Measurements from ENCODE around the gene TMPRSS7. TPM values are rescaled to one million over a fixed set of nuclear protein-coding genes. Genes with fewer than 3 reads are reported as not detected.

Gene TMPRSS7
- total and polyA plus RNA-seq, 7 donors, result under 0.01 TPM; not detected in 6

DNA sequence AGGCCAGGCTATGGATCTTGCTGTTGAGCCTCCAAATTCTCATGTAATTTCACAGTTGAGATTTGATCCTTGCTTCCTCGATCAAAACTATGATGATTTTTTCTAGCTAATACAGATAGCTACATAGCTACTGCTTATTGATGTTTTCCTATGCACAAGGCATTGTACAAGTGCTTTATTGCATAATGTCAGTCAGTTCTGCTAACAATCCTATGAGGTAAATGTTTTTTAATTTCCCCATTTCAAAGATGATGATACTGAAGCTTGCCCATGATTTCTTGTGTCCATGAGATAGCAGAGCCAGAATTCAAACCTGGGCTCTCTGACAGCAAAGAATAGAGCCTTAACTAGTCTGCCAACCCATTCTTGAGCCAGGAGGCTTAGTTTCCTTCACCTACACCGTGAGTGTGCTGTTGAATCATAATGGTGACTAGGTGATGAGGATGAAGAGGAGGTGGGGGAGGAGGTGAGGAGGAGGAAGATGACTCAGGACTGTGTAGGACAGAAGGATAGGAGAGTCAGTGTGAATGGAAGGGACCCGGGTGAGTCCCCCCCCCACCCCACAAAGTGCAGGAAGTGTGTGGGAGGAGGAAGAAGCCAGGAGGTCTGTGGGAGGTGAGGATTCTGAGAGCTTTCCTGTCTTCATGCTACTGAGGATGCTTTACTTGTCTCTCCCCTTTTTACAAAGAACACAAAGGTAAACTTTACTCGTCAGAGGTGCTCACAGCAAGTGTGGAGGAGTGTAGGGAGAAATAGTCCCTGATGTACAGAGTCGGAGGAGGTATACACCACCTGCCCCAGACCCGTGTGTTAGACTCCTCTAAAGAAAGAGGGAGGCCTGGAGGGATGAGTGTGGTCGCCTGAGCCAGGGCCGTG lies 32.2 kb upstream of the TMPRSS7 start:
- 73 to 77% methylated on average over 8 of the region's 8 CpGs for WGBS, 2 donors
- no peaks in the 10 kb centered on the region for H3K36me3 ChIP-seq
- no peaks in the 10 kb centered on the region for H3K9me3 ChIP-seq
- DNase-seq, result no peak
- intact Hi-C loops (cut with DNase I), result no loop called here
- no peak overlapping the region for H3K4me3 ChIP-seq
- TF ChIP-seq EP300 (IDR thresholded peaks at IDR 0.05) (no peak), POLR2A (IDR thresholded peaks at IDR 0.05) (no peak), POLR2AphosphoS5 (IDR thresholded peaks at IDR 0.05) (no peak)
- TF ChIP-seq, protein P1, sequence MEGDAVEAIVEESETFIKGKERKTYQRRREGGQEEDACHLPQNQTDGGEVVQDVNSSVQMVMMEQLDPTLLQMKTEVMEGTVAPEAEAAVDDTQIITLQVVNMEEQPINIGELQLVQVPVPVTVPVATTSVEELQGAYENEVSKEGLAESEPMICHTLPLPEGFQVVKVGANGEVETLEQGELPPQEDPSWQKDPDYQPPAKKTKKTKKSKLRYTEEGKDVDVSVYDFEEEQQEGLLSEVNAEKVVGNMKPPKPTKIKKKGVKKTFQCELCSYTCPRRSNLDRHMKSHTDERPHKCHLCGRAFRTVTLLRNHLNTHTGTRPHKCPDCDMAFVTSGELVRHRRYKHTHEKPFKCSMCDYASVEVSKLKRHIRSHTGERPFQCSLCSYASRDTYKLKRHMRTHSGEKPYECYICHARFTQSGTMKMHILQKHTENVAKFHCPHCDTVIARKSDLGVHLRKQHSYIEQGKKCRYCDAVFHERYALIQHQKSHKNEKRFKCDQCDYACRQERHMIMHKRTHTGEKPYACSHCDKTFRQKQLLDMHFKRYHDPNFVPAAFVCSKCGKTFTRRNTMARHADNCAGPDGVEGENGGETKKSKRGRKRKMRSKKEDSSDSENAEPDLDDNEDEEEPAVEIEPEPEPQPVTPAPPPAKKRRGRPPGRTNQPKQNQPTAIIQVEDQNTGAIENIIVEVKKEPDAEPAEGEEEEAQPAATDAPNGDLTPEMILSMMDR (IDR thresholded peaks at IDR 0.05), result no peak
- H3K27me3 ChIP-seq, result peaks cover 0 to 22% (median 0%) of the 10 kb centered on the region in 3 donors
- H3K27ac ChIP-seq, result no peak overlapping the region
- H3K4me1 ChIP-seq, result peaks cover 0 to 13% (median 12%) of the 10 kb centered on the region in 4 donors

DNA sequence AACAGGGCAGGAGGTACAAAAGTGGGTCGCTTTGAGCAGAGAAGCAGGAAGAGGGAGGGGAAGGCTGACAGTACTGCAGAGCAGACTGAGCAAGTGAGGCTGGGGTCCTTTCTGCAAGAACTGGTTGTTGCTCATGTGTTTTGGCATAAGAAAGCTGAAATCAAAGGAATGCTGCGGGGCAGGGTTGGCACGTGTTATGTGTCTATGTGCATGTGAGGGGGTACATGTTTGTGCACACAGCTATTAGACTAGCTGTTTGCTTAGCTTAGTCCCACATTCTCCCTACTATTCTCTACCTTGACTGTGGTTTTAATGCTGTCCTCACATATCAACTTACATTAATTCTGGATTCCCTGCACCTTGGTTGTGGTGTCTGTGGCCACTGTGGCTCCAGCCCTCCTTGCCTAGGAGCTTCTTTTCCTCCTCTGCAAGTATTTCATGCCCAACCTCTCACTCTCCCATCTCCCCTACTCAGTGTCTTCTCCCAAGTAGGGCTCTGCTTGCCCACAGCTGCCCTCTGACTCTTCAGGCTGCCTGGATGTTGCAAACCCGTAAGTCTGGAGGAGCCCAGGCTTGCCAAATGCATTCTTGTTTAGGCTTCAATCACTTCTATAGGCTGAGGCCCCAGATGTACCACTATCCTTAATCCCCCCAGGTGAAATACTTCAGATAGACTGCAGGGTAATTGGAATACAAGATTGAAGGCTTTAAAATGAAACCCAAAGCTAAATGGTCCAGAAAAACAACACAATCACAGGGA lies 31.0 kb upstream of the TMPRSS7 start:
- DNase-seq, result no peak
- Histone ChIP-seq H3K27me3 (peaks cover 0 to 22% (median 0%) of the 10 kb centered on the region in 3 donors), H3K9me3 (no peaks in the 10 kb centered on the region), H3K4me1 (peaks cover 0 to 12% (median 11%) of the 10 kb centered on the region in 4 donors), H3K4me3 (no peak overlapping the region), H3K36me3 (no peaks in the 10 kb centered on the region), H3K27ac (no peak overlapping the region)
- intact Hi-C loops (cut with DNase I), result no loop called here
- no peak for TF ChIP-seq EP300 (IDR thresholded peaks at IDR 0.05)
- no peak for TF ChIP-seq POLR2AphosphoS5 (IDR thresholded peaks at IDR 0.05)
- TF ChIP-seq, protein P1 (IDR thresholded peaks at IDR 0.05), result no peak
- TF ChIP-seq POLR2A (IDR thresholded peaks at IDR 0.05), result no peak
- 82 to 93% methylated on average over 4 of the region's 4 CpGs for WGBS, 2 donors

DNA sequence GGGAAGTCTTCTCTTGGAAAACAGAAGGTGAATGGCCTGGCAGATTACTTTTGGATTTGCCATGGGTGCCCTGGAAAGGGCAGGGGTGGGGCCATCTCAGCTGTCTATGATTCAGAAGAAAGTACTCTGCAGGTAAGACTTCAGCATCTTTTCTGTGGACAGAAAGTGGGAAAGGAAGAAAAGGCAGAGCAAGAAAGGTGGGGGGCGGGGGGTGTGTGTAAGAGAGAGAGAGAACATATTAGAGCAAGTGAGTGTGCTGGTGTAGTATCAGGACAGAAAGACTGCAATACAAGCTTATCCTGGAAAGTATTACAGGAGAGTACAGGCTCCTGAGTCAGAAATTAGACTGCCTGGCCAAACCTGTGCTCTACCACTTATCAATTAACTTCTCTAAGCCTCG lies 30.3 kb upstream of the TMPRSS7 start:
- WGBS, 2 donors, result 58 to 86% methylated on average over 2 of the region's 2 CpGs
- H3K27ac ChIP-seq, result no peak overlapping the region
- peaks cover 0 to 18% (median 0%) of the 10 kb centered on the region in 3 donors for H3K27me3 ChIP-seq
- H3K36me3 ChIP-seq, result no peaks in the 10 kb centered on the region
- no peak for TF ChIP-seq EP300 (IDR thresholded peaks at IDR 0.05)
- TF ChIP-seq, protein P1 (IDR thresholded peaks at IDR 0.05), result no peak
- TF ChIP-seq POLR2AphosphoS5 (IDR thresholded peaks at IDR 0.05), result no peak
- no peak for TF ChIP-seq POLR2A (IDR thresholded peaks at IDR 0.05)
- intact Hi-C loops (cut with DNase I), result no loop called here
- no peak overlapping the region for H3K4me3 ChIP-seq
- no peak for DNase-seq
- H3K9me3 ChIP-seq, result no peaks in the 10 kb centered on the region
- peaks cover 0 to 5% (median 4%) of the 10 kb centered on the region in 4 donors for H3K4me1 ChIP-seq

DNA sequence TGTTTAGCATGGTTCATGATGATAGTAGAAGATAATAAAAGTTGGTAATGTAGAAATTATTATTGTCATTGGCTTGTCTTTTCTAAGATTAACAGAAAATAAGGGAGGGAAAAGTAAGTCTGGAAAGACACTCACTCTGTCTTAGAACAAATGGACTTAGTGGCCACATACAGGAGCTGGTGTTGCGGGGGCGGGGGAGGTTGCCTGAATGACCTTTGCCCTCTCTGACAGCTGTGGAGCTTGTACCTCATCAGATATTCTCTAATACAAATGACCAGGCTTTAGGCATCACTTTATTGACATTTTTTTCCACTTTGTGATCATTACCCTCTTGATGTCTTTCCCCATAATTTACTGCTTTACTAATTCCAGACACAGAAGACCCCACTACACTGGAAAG lies 29.9 kb upstream of the TMPRSS7 start:
- 86 to 90% methylated on average over 2 of the region's 2 CpGs for WGBS, 2 donors
- TF ChIP-seq POLR2A (IDR thresholded peaks at IDR 0.05) (no peak), POLR2AphosphoS5 (IDR thresholded peaks at IDR 0.05) (no peak), EP300 (IDR thresholded peaks at IDR 0.05) (no peak)
- TF ChIP-seq, protein P1 (IDR thresholded peaks at IDR 0.05), result no peak
- no peak for DNase-seq
- H3K9me3 ChIP-seq, result no peaks in the 10 kb centered on the region
- H3K4me1 ChIP-seq, result peaks cover 0 to under 1% (median 0%) of the 10 kb centered on the region in 4 donors
- H3K27me3 ChIP-seq, result peaks cover 0 to 13% (median 0%) of the 10 kb centered on the region in 3 donors
- no peak overlapping the region for H3K4me3 ChIP-seq
- H3K36me3 ChIP-seq, result no peaks in the 10 kb centered on the region
- intact Hi-C loops (cut with DNase I), result no loop called here
- no peak overlapping the region for H3K27ac ChIP-seq
